Upper lobe of left lung (tissue), 4 donors: ENCODE data around the gene ACP4.

ENCODE experiments used
- CTCF ChIP-seq, 6 experiments: fragments of 450-650 bp in 4 of 6; fragments of 200-600 bp in 2 of 6; sonication (generic) in 2 of 6; IDR thresholded peaks; one replicate each; pipeline ENCODE4 v1.5.1; 2016 to 2019; ENCODE audit warnings: antibody characterized with exemption in 6 of 6
- EP300 ChIP-seq, 4 donors: sonication (generic); formaldehyde crosslinking; IDR thresholded peaks; one replicate each; pipeline ENCODE4 v1.5.1; 2017; ENCODE audit warnings: antibody characterized with exemption in 4 of 4, control low read depth in 2 of 4
- POLR2A ChIP-seq, 4 donors: fragments of 450-650 bp; IDR thresholded peaks; one replicate each; pipeline ENCODE4 v1.5.1; 2016 to 2017; ENCODE audit warnings: antibody characterized with exemption in 4 of 4, mild to moderate bottlenecking in 2 of 4
- POLR2AphosphoS5 ChIP-seq, 2 donors: sonication (generic); formaldehyde crosslinking; IDR thresholded peaks; one replicate each; pipeline ENCODE4 v1.5.1; 2017; ENCODE audit warnings: antibody characterized with exemption in 2 of 2

- TF ChIP-seq CTCF (IDR thresholded peaks at IDR 0.05) (no peak), POLR2A (IDR thresholded peaks at IDR 0.05) (no peak), EP300 (IDR thresholded peaks at IDR 0.05) (no peak), POLR2AphosphoS5 (IDR thresholded peaks at IDR 0.05) (no peak)
Observed at GRCh38 chr19:50796128-50796633, 6.0 kb downstream of the ACP4 start.
